Activated CD4-positive, alpha-beta T cell treated with anti-CD3 and anti-CD28 coated beads for 36 hours (primary cell): ENCODE results near the gene FURIN. TPM values are rescaled to one million over a fixed set of nuclear protein-coding genes. Genes with fewer than 3 reads are reported as not detected.
"Not testable (repeated sequence)": the region's sequence is repeated elsewhere in the genome, so short reads cannot be mapped to it uniquely, and the experiment has no call there.

ENCODE experiments used
- ATAC-seq: fragments of 200-7000 bp; cut with Tn5 transposase; one replicate; pipeline ENCODE4 v1.10.0; 2021; ENCODE audit warnings: mild to moderate bottlenecking, moderate library complexity
- CTCF ChIA-PET: fragments of 350-600 bp; sonication (Branson Sonifier 250); formaldehyde crosslinking; loops from one replicate; lab custom pipeline; 2021; ENCODE audit warnings: antibody characterized with exemption; lab: Charles Lee
- POLR2A ChIA-PET: fragments of 350-600 bp; sonication (Branson Sonifier 250); formaldehyde crosslinking; loops from one replicate; lab custom pipeline; 2021; ENCODE audit warnings: antibody characterized with exemption, inconsistent platforms; lab: Charles Lee
- DNase-seq: peaks from one replicate; pipeline ENCODE4 v3.0.0-alpha.2; 2020
- H3K27ac Mint-ChIP-seq: one replicate; pipeline ENCODE4 v1.8.0; 2021; ENCODE audit warnings: mixed read lengths
- H3K27me3 Mint-ChIP-seq: one replicate; pipeline ENCODE4 v1.8.0; 2021; ENCODE audit warnings: mixed read lengths
- H3K36me3 Mint-ChIP-seq: one replicate; pipeline ENCODE4 v1.8.0; 2021; ENCODE audit warnings: low read depth, mixed read lengths
- H3K4me1 Mint-ChIP-seq: one replicate; pipeline ENCODE4 v1.8.0; 2021; ENCODE audit warnings: mixed read lengths
- H3K4me3 Mint-ChIP-seq: one replicate; pipeline ENCODE4 v1.8.0; 2021; ENCODE audit warnings: mild to moderate bottlenecking, moderate library complexity, mixed read lengths
- H3K9me3 Mint-ChIP-seq: one replicate; pipeline ENCODE4 v1.8.0; 2021; ENCODE audit warnings: low read depth, mixed read lengths
- intact Hi-C, 2 experiments: fragments of 100-400 bp; cut with DNase I in 1 of 2; cut with micrococcal nuclease in 1 of 2; formaldehyde crosslinking; loops; one replicate each; pipeline versions ENCODE4 v1.14.2 to v1.15.1; 2022 to 2024; cut with DNase I, micrococcal nuclease
- total RNA-seq, 2 experiments: library from RNA; stranded (reverse); gene quantifications; one replicate each; pipeline ENCODE4 v1.2.3, GENCODE V29; 2021

FURIN gene
- total RNA-seq, 2 experiments from 2014 or later = 406 to 422 TPM

DNA sequence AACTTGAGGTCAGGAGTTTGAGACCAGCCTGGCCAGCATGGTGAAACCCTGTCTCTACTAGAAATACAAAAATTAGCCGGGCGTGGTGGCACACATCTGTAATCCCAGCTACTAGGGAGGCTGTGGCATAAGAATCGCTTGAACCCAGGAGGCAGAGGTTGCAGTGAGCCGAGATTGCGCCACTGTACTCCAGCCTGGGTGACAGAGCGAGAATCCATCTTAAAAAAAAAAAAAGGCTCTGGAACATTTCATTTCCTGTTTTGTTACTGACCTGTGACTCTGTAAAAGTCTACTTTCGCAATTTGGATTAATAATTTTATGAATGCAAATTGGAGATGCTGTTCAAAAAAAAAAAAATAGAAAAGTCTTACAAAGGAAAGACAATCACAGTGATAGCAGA, 59.7 kb downstream of the FURIN start:
- H3K27ac Mint-ChIP-seq, intact Hi-C loops, H3K9me3 Mint-ChIP-seq, ATAC-seq, DNase-seq, POLR2A ChIA-PET, H3K27me3 Mint-ChIP-seq: not testable (repeated sequence)
- CTCF ChIA-PET = interaction anchor here (0.6 to 8.6 kb wide), 2 partner anchors 25 to 118 kb away, joined by 4 to 164 read pairs; partner anchors contain the start of gene MAN2A2
- Mint-ChIP-seq H3K4me1 (peaks cover 43% of the 10 kb centered on the region), H3K4me3 (peak overlapping the region; percentile 29), H3K36me3 (peaks cover 27% of the 10 kb centered on the region)

DNA sequence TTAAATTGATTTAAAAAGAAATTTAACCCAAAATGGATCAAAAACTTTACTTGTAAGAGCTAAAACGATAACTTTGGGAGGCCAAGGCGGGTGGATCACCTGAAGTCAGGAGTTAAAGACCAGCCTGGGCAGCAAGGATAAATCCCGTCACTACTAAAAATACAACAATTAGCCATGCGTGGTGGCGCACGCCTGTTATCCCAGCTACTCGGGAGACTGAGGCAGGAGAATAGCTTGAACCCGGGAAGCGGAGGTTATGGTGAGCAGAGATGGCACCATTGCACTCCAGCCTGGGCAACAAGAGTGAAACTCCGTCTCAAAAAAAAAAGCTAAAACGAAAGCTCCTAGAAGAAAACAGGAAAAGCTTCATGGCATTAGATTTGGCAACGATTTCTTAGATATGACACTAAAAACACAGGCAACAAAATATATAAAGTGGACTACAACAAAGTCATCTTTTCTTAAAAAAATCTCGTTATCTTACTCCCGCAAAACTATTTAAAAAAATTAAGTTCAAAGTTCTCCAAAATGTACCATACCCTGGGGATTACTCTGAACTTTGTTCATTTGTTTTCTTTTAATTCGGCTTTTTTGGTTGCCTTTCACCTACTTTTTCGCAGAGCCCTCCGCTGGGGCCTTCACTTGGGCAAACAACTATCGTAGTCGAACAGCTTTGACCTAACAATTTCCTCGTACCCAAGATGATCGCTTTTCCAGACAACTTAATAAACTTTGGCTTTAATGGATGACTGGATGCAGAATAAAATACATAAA, 61.0 kb downstream of the FURIN start:
- intact Hi-C loops = loop anchor here (1.0 to 10.0 kb wide), 14 partner anchors 26 to 1973 kb away; partner anchors contain the start of genes NGRN (in 2 of the 2), AP3S2 (in 1 of the 2), BLM (in 1 of the 2) and CHD2 (in 1 of the 2)
- Mint-ChIP-seq H3K27me3 (no peaks in the 10 kb centered on the region), H3K36me3 (peaks cover 22% of the 10 kb centered on the region), H3K9me3 (no peaks in the 10 kb centered on the region), H3K4me1 (peaks cover 39% of the 10 kb centered on the region), H3K4me3 (peak overlapping the region; percentile 99), H3K27ac (peak overlapping the region; percentile 99)
- no peak for ATAC-seq
- no peak for DNase-seq
- ChIA-PET POLR2A (interaction anchor here (1.4 to 1.8 kb wide), 3 partner anchors 26 to 100 kb away, joined by 3 to 11 read pairs (median 4); partner anchors contain the start of gene MAN2A2), CTCF (interaction anchor here (0.7 to 11.3 kb wide), 7 partner anchors 9 to 281 kb away, joined by 3 to 164 read pairs (median 6); partner anchors contain the start of genes BLM, MAN2A2 and RCCD1)

GRCh38 chr15:90930861-90931574, 62.6 kb downstream of the FURIN start:
- ChIA-PET POLR2A (interaction anchor here (0.6 to 2.2 kb wide), 13 partner anchors 8 to 698 kb away, joined by 3 to 15 read pairs (median 3); partner anchors contain the start of genes BLM, CIB1, IQGAP1 and MAN2A2), CTCF (interaction anchor here (0.7 to 11.3 kb wide), 32 partner anchors 9 to 744 kb away, joined by 3 to 164 read pairs (median 6); partner anchors contain the start of genes BLM, FES, IQGAP1 and MAN2A2)
- Mint-ChIP-seq H3K27ac (peak overlapping the region; percentile 99), H3K27me3 (no peaks in the 10 kb centered on the region), H3K4me3 (peak overlapping the region; percentile 99), H3K36me3 (peaks cover 19% of the 10 kb centered on the region), H3K4me1 (peaks cover 39% of the 10 kb centered on the region), H3K9me3 (no peaks in the 10 kb centered on the region)
- DNase-seq = no peak
- no peak for ATAC-seq
- intact Hi-C loops = loop anchor here (1.0 to 10.0 kb wide), 14 partner anchors 24 to 1971 kb away; partner anchors contain the start of genes NGRN (in 2 of the 2), AP3S2 (in 1 of the 2), BLM (in 1 of the 2) and CHD2 (in 1 of the 2)

DNA sequence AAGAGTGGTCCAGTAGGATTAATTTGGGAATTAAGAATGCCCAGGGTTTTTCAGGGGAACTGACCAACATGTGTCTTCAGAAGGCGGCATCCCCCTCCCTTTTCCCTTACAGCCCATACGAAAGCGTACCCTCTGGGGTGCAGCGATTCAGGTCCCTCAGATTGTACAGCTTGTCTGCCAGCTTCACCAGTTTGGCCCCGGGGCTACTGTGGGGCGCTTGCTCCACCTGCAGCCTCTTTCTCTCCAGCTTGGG, 63.1 kb downstream of the FURIN start:
- no peaks in the 10 kb centered on the region for H3K27me3 Mint-ChIP-seq

GRCh38 chr15:90931828-90932659, 63.7 kb downstream of the FURIN start, which contains the start of gene HDDC3:
HDDC3 (minus strand) TSS chr15:90932549; CDS start chr15:90932540, 9 bp downstream.
- ATAC-seq = peak; percentile 68
- H3K27ac Mint-ChIP-seq = peak within 1 kb of the TSS; percentile 99
- peak; percentile 96 for DNase-seq
- H3K27me3 Mint-ChIP-seq = no peaks in the 10 kb centered on the region
- peak within 1 kb of the TSS; percentile 99 for H3K4me3 Mint-ChIP-seq
- CTCF ChIA-PET = interaction anchor here (0.5 to 11.3 kb wide), 54 partner anchors 9 to 745 kb away, joined by 3 to 164 read pairs (median 4); partner anchors contain the start of genes BLM, FES, IQGAP1 and MAN2A2
- H3K36me3 Mint-ChIP-seq = peaks cover 26% of the 10 kb centered on the region
- POLR2A ChIA-PET = interaction anchor here (0.6 to 2.2 kb wide), 16 partner anchors 9 to 699 kb away, joined by 3 to 15 read pairs (median 4); partner anchors contain the start of genes BLM, CIB1, IQGAP1 and MAN2A2
- H3K9me3 Mint-ChIP-seq = no peaks in the 10 kb centered on the region
- H3K4me1 Mint-ChIP-seq = peaks cover 47% of the 10 kb centered on the region
- intact Hi-C loops = loop anchor here (1.0 to 10.0 kb wide), 13 partner anchors 29 to 1970 kb away; partner anchors contain the start of genes NGRN (in 2 of the 2), AP3S2 (in 1 of the 2), CHD2 (in 1 of the 2) and IDH2 (in 1 of the 2)

More for the DNA sequence above, 63.1 kb downstream of the FURIN start:
- ChIA-PET POLR2A (interaction anchor here (0.6 to 2.2 kb wide), 12 partner anchors 8 to 698 kb away, joined by 3 to 15 read pairs (median 4); partner anchors contain the start of genes BLM, CIB1, IQGAP1 and MAN2A2), CTCF (interaction anchor here (0.7 to 11.3 kb wide), 32 partner anchors 9 to 744 kb away, joined by 3 to 164 read pairs (median 6); partner anchors contain the start of genes BLM, FES, IQGAP1 and MAN2A2)
- H3K4me1 Mint-ChIP-seq = peaks cover 44% of the 10 kb centered on the region
- H3K4me3 Mint-ChIP-seq = peak overlapping the region; percentile 99
- DNase-seq (no peak), ATAC-seq (no peak)
- H3K27ac Mint-ChIP-seq = peak overlapping the region; percentile 99
- intact Hi-C loops = loop anchor here (2.0 to 10.0 kb wide), 9 partner anchors 59 to 1971 kb away; partner anchors contain the start of genes NGRN (in 2 of the 2), AP3S2 (in 1 of the 2), CHD2 (in 1 of the 2) and IDH2 (in 1 of the 2)
- peaks cover 23% of the 10 kb centered on the region for H3K36me3 Mint-ChIP-seq
- no peaks in the 10 kb centered on the region for H3K9me3 Mint-ChIP-seq

DNA sequence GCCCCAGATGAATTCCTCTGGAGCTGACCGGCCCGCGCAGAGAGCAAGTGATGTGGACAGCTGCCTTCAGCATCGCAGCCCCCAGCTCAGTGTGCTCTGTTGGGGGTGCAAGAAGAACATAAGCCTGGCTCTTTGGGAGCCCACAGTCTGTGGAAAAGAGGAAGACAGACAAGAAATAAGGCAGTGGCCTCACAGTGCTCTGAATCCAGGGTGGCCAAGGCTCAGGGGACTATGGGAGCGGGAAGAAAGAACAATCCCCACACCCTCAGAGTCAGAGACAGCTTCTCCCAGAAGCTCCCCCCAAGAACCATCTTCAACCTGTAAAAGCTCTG, 64.2 kb downstream of the FURIN start:
- Mint-ChIP-seq H3K27me3 (no peaks in the 10 kb centered on the region), H3K4me3 (peak overlapping the region; percentile 99), H3K36me3 (peaks cover 26% of the 10 kb centered on the region), H3K27ac (peak overlapping the region; percentile 99), H3K9me3 (no peaks in the 10 kb centered on the region), H3K4me1 (peaks cover 47% of the 10 kb centered on the region)
- intact Hi-C loops = loop anchor here (1.0 to 10.0 kb wide), 10 partner anchors 29 to 1970 kb away; partner anchors contain the start of genes AP3S2 (in 1 of the 2), CHD2 (in 1 of the 2), IDH2 (in 1 of the 2) and MAN2A2 (in 1 of the 2)
- no peak for ATAC-seq
- no peak for DNase-seq
- ChIA-PET CTCF (interaction anchor here (0.5 to 11.3 kb wide), 43 partner anchors 8 to 613 kb away, joined by 3 to 164 read pairs (median 4); partner anchors contain the start of genes BLM, FES, MAN2A2 and RCCD1), POLR2A (interaction anchor here (0.6 to 2.2 kb wide), 8 partner anchors 28 to 89 kb away, joined by 3 to 15 read pairs (median 4); partner anchors contain the start of genes MAN2A2 and PRC1)

Other genes starting within 250 kb of the FURIN start
- gene BLM, start 151.2 kb upstream of the FURIN start, total RNA-seq = 10 to 100 TPM; 59.5 to 73.7 TPM
- 10 to 100 TPM; 12.2 to 15.6 TPM for gene FES, start 15.9 kb downstream of the FURIN start, total RNA-seq
- 100 to 1,000 TPM in 1 of 2 experiments, 10 to 100 TPM in 1; 76.6 to 104 TPM for gene MAN2A2, start 34.7 kb downstream of the FURIN start, total RNA-seq
- gene HDDC3, start 64.0 kb downstream of the FURIN start, total RNA-seq = 10 to 100 TPM; 34.2 to 41.2 TPM
- 10 to 100 TPM; 51.4 to 65.6 TPM for gene UNC45A, start 66.7 kb downstream of the FURIN start, total RNA-seq
- gene RCCD1, start 86.3 kb downstream of the FURIN start, total RNA-seq = 10 to 100 TPM; 28.9 to 37.4 TPM
- gene PRC1, start 125.9 kb downstream of the FURIN start, total RNA-seq = 100 to 1,000 TPM; 111 to 157 TPM
- 10 to 100 TPM; 22.8 to 25.9 TPM for gene VPS33B, start 154.0 kb downstream of the FURIN start, total RNA-seq
- gene SV2B, start 231.7 kb downstream of the FURIN start, total RNA-seq = under 1 TPM; 0.05 TPM